ENCODE measurements around the gene ZNF652.

- TF ChIP-seq CTCF (IDR thresholded peaks at IDR 0.05) (no peak), POLR2A (IDR thresholded peaks at IDR 0.05) (no peak)
Observed at GRCh38 chr17:49244839-49245238, 117.2 kb downstream of the ZNF652 start.
